Kidney capillary endothelial cell (primary cell): Measurements from ENCODE around the gene NNT.
A peak's percentile ranks its signal among the peaks of the same experiment; 100 is the strongest.
"Not testable (repeated sequence)": the region's sequence is repeated elsewhere in the genome, so short reads cannot be mapped to it uniquely, and the experiment has no call there.

ENCODE experiments used
- DNase-seq: peaks from one replicate; pipeline ENCODE4 v3.0.0-alpha.2; 2018; ENCODE audit warnings: low spot score

Gene NNT

GRCh38 chr5:43583724-43584123 lies 19.3 kb upstream of the NNT start:
- DNase-seq: no peak

GRCh38 chr5:43584166-43584699 lies 18.7 kb upstream of the NNT start:
- DNase-seq: no peak

- DNase-seq: no peak
Observed at GRCh38 chr5:43588842-43589241, 14.1 kb upstream of the NNT start.

DNA sequence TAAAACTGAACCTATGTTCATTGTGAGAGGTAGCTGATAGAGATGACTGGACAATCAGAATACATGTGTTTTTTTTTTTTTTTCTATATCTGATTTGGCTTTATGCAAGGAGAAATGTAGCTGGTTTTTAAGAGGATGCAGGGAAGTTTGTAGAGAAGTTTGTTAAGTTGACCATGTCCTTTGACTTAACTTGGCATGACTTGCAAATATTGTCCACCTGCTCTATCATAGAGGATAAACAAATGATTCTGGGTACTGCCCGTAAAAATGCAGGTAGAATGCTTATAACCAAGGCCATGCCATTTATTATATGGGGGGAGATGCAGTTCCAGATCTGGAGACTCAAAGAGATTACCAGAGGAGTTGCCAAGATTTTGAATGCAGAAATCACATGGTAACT lies 13.7 kb upstream of the NNT start:
- no peak for DNase-seq

DNA sequence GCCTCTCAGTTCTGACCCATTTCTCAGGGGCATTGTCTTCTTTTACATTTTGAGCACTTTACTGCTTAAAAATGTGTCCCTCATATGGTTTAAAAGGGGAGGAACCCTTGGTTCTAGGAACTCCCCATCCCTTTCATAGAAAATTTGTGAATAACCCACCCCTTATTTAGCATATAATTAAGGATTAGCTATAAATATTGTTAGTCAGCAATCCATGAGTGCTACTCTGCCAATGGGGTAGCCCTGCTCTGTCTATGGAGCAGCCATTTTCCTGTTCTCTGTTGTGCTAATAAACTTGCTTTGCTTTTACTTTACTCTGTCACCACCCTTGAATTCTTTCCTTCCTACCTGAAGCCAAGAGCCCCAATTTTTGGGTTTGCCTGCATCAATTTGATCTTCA lies 12.3 kb upstream of the NNT start:
- no peak for DNase-seq

- no peak for DNase-seq
Observed at GRCh38 chr5:43592363-43592762, 10.6 kb upstream of the NNT start.

- DNase-seq: not testable (repeated sequence)
Observed at GRCh38 chr5:43598927-43599326, 4.1 kb upstream of the NNT start.

- peak; percentile 70 for DNase-seq
Observed at GRCh38 chr5:43601454-43602260, 1.3 kb upstream of the NNT start.

DNA sequence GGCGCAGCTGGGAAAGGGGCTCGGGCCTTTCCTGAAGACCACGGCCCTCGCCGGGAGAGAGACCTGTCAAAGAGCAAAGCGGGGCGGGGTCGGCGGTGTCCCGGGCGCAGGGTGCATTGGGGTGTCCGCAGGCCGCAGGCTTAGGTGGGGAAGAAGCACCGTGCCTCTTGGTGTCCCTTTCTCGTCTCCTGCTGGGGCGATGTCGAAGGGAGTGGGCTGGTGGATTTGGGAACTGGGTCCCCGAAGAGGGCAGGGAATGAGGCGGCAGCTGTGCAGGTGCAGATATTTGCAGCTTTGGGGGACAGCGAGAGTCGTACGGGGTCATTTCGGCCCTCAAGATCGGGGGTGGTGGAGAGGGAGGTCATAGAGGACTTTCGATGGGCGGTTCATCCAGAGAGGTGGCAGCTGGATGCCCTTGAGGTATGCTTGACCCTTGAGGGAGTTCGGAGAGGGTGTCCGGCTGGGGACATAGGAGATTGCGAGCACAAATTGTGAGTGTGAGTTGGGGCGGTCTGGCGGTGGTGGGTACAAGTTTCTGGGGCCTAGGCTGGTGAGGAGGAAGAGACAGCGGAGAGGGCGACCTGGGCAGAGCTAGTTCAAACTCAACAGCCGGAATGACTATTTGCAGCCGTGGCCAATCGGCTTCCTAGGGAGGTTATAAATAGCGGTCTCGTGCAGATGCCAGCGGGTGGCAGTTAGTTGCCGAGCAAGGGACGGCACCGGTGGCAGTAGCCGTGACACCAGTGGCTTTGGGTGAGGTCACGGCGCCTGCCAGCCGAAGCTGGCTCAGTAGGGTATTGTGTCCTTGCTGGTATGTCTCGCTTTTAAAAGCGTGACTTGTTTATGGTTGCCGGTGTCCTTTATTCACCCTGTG lies 601 bp downstream of the NNT start:
- DNase-seq: peak; percentile 61

DNA sequence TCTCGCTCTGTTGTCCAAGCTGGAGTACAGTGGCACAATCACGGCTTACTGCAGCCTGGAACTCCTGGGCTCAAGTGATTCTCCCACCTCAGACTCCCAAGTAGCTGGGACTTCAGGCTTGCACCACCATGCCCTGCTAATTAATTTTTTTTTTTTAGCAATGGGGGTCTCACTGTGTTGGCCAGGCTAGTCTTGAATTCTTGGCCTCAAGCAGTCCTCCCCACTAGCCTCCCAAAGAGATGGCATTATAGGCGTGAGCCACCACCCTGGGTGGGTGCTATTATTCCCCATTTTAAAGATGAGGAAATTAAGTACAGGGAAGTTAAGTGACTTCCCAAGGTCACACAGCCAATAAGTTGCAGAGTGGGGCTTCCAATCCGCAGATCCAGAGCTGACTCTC lies 1.7 kb downstream of the NNT start:
- no peak for DNase-seq

DNA sequence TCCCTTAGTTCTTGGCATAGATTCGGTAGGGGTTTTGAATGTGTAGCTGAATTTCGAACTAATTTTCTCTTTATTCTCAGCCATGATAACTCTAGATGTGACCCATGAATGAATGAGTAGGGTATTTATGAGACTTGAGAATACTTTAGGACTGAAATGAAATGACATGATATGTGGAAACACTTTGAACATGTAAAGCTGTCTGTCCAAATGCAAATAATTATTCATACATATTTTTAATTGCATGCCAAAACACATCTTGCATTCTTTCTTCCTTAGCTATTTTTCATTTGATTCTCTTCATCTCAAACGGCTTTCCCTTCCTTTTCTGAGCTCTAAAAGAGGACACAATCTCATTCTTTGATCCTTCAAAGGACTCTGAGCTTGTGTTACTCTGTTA lies 3.4 kb downstream of the NNT start:
- no peak for DNase-seq

DNA sequence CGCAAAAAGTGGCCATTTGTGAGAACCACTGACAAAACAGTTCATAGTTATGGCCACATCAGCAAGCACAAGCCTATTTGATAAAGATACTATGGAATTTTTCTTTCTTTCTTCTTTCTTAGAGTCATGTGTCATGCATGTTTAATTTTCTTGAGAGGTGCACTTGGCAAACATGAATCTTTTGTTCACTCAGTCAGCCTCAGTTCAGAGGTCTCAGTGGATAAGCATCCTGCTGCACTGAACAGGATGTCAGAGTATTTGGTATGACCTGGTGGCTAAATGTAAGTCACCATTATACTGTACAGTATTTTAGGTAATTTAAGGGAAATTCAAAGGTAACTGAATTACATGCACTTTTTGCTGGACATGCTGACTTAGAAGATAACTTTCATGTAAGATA lies 5.4 kb downstream of the NNT start:
- no peak for DNase-seq

DNA sequence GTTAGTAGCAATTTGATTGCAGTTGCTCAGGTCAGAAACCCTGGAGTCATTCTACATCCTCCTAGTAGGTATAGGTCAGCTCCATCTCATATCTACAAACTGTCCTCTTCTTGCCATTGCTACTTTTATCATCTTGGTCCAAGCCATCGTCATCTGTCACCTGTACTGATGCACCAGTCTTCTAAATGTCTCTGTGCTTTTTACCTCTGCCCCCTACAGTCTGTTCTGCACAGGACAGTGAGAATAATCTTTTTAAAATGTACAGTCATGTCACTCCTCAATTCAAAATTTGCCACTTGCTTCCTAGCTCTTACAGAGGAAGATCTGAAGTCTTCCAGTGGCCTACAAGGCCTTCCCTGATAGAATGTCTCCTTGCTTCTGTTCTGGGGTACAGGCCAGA lies 6.8 kb downstream of the NNT start:
- no peak for DNase-seq

DNA sequence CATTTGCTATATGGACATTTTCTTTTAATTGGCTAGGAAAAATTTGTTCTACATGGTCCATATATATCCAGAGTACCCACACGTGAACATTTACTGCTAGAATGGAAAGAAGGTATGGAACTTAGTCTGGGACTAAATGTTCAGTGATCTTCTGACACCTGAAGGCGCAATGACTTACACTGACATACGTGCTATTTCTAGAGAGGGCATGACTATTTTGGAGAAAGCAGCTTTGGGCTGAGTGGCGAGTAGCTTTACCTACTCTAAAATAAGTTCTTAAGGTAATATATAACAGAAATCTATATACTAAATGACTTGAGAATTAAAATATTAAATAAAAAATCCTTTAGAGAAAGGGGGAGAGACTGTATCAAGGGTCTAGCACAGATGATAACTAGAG lies 10.4 kb downstream of the NNT start:
- no peak for DNase-seq

DNA sequence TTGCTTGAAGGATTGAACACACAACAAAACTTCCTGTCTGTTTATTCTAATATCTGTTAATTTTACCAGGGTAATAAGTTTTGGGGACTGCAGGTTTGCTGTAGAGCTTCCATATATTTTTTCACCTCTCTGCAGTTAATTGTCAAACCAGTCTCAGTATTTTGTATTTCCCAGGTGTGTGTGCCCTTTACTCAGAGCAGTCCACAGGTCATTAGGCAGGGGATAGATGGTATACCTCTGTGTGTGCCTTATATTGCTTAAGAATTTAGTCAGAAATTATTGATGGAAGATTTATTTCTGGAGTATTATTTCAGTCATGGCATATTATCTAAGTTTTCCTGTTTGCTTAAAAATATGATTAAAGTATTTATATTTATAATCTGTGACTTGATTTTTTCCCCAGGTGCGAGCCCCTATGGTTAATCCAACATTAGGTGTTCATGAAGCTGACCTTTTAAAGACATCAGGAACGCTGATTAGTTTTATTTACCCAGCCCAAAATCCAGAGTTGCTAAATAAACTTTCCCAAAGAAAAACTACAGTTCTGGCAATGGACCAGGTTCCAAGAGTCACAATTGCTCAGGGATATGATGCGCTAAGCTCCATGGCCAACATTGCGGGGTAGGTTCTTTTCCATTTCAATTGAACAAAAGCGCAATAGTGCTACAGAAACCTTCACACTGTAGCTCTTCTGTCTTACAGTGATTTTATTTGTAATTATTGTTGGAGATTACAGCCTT lies 12.6 kb downstream of the NNT start:
- DNase-seq: no peak

GRCh38 chr5:43616535-43616934 lies 13.6 kb downstream of the NNT start:
- no peak for DNase-seq

GRCh38 chr5:43619380-43619779 lies 16.4 kb downstream of the NNT start:
- DNase-seq: no peak

GRCh38 chr5:43619911-43620310 lies 16.9 kb downstream of the NNT start:
- DNase-seq: no peak

- no peak for DNase-seq
Observed at GRCh38 chr5:43620944-43621505, 18.0 kb downstream of the NNT start.

- no peak for DNase-seq
Observed at GRCh38 chr5:43622074-43622473, 19.1 kb downstream of the NNT start.

- DNase-seq: no peak
Observed at GRCh38 chr5:43623048-43623680, 20.2 kb downstream of the NNT start.

DNA sequence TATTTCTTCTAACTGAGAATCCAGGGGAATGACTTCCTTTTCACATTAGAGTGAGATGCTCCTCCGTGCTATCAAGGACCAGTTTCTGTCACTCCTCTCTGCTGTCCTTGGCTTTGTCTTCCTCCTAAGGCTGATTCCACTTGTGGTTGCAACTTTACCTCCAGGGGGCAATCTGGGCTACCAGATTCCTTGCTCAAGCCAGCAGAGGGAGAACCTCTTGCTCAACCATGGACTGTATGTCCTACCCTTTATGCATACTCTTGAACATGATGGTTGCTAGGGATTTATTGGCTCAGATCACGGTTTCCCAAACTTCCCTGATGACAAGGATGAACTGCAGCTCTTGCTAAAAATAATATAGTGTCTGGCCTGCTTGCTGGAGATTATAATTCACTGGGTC lies 24.0 kb downstream of the NNT start:
- DNase-seq: peak; percentile 34
